HEK293 (cell line): ENCODE results near the gene DIDO1.
A peak's percentile ranks its signal among the peaks of the same experiment; 100 is the strongest.

ENCODE experiments used
- CTCF ChIA-PET: fragments of 350-600 bp; formaldehyde crosslinking; extraction: SDS; loops from one replicate; lab custom pipeline; 2021; ENCODE audit warnings: antibody characterized with exemption; lab: Yijun Ruan, JAX
- POLR2A ChIA-PET: fragments of 300-600 bp; formaldehyde crosslinking; extraction: SDS; loops from one replicate; lab custom pipeline; 2020; ENCODE audit warnings: antibody characterized with exemption, inconsistent platforms; lab: Yijun Ruan, JAX
- H3K27ac ChIP-seq: fragments of 200-500 bp; sonication (Bioruptor generic); 2 replicates; pipeline ENCODE4 v1.5.1; 2014; ENCODE audit warnings: low read depth, low read length, control low read depth, inconsistent platforms; ENCODE audit errors: extremely low read depth
- H3K36me3 ChIP-seq, 2 experiments: fragments of 200-500 bp in 1 of 2; sonication (Bioruptor generic) in 1 of 2; 1 replicate in 1 of 2; 2 replicates in 1 of 2; pipeline ENCODE4 v1.5.1; 2014 to 2017; ENCODE audit warnings: inconsistent platforms in 2 of 2, low read length in 2 of 2; ENCODE audit not compliant: control insufficient read depth in 2 of 2, insufficient read depth in 1 of 2
- H3K4me1 ChIP-seq: fragments of 200-500 bp; sonication (Bioruptor generic); 2 replicates; pipeline ENCODE4 v1.5.1; 2014; ENCODE audit warnings: mild to moderate bottlenecking, low read length, inconsistent platforms; ENCODE audit not compliant: control insufficient read depth, insufficient read depth
- H3K4me3 ChIP-seq: 2 replicates; pipeline ENCODE4 v1.5.1; 2011; ENCODE audit warnings: low read depth, mild to moderate bottlenecking, control low read depth, low read length, moderate library complexity
- H3K9me3 ChIP-seq: fragments of 200-500 bp; sonication (Bioruptor generic); 2 replicates; pipeline ENCODE4 v1.5.1; 2014; ENCODE audit warnings: low read depth, low read length, inconsistent platforms; ENCODE audit not compliant: control insufficient read depth, insufficient read depth
- AEBP2 ChIP-seq: fragments of 450-650 bp; formaldehyde crosslinking; IDR thresholded peaks from 2 replicates; pipeline ENCODE4 v1.5.1; 2016; ENCODE audit warnings: missing biosample characterization, missing genetic modification characterization, borderline replicate concordance
- ATF2 ChIP-seq: fragments of 450-650 bp; formaldehyde crosslinking; IDR thresholded peaks from 2 replicates; pipeline ENCODE4 v1.5.1; 2016; ENCODE audit warnings: missing biosample characterization, missing genetic modification characterization, low read depth
- EGR2 ChIP-seq: fragments of 450-650 bp; formaldehyde crosslinking; IDR thresholded peaks from 2 replicates; pipeline ENCODE4 v1.5.1; 2016; ENCODE audit warnings: low read depth, missing biosample characterization, missing genetic modification characterization
- KLF8 ChIP-seq: fragments of 450-650 bp; formaldehyde crosslinking; IDR thresholded peaks from 2 replicates; pipeline ENCODE4 v1.5.1; 2016; ENCODE audit warnings: missing biosample characterization, missing genetic modification characterization
- KLF9 ChIP-seq: fragments of 450-650 bp; formaldehyde crosslinking; IDR thresholded peaks from 2 replicates; pipeline ENCODE4 v1.5.1; 2016; ENCODE audit warnings: missing biosample characterization, missing genetic modification characterization, low read depth
- SETDB1 ChIP-seq: IDR thresholded peaks from one replicate; pipeline ENCODE4 v1.6.1; 2017; ENCODE audit warnings: mild to moderate bottlenecking, low read length, moderate library complexity, mixed read lengths; ENCODE audit not compliant: insufficient read length
- SP3 ChIP-seq: fragments of 450-650 bp; formaldehyde crosslinking; IDR thresholded peaks from 2 replicates; pipeline ENCODE4 v1.5.1; 2016; ENCODE audit warnings: missing biosample characterization, missing genetic modification characterization
- ZBTB26 ChIP-seq: fragments of 450-650 bp; formaldehyde crosslinking; optimal IDR thresholded peaks from 2 replicates; pipeline ENCODE3; 2016; ENCODE audit warnings: missing biosample characterization, mild to moderate bottlenecking, missing genetic modification characterization
- ZBTB48 ChIP-seq: fragments of 450-650 bp; formaldehyde crosslinking; IDR thresholded peaks from 2 replicates; pipeline ENCODE4 v1.5.1; 2016; ENCODE audit warnings: missing biosample characterization, missing genetic modification characterization
- ZNF121 ChIP-seq: fragments of 450-650 bp; formaldehyde crosslinking; IDR thresholded peaks from 2 replicates; pipeline ENCODE4 v1.5.1; 2016; ENCODE audit warnings: missing biosample characterization, missing genetic modification characterization
- ZNF24 ChIP-seq: fragments of 450-650 bp; formaldehyde crosslinking; IDR thresholded peaks from 2 replicates; pipeline ENCODE4 v1.5.1; 2016; ENCODE audit warnings: missing biosample characterization, missing genetic modification characterization
- ZNF341 ChIP-seq: fragments of 450-650 bp; formaldehyde crosslinking; IDR thresholded peaks from 2 replicates; pipeline ENCODE4; 2016; ENCODE audit warnings: low read depth, missing biosample characterization, missing genetic modification characterization
- ZNF398 ChIP-seq: fragments of 450-650 bp; formaldehyde crosslinking; IDR thresholded peaks from 2 replicates; pipeline ENCODE4 v1.5.1; 2017; ENCODE audit warnings: missing biosample characterization, missing genetic modification characterization
- ZNF518A ChIP-seq: fragments of 450-650 bp; formaldehyde crosslinking; conservative IDR thresholded peaks from 2 replicates; pipeline ENCODE4 v1.5.1; 2016; ENCODE audit warnings: low read depth, missing biosample characterization, missing genetic modification characterization
- ZNF529 ChIP-seq: fragments of 450-650 bp; formaldehyde crosslinking; IDR thresholded peaks from 2 replicates; pipeline ENCODE4 v1.5.1; 2017; ENCODE audit warnings: missing genetic modification characterization, missing biosample characterization; ENCODE audit not compliant: insufficient replicate concordance
- ZNF629 ChIP-seq: fragments of 450-650 bp; formaldehyde crosslinking; IDR thresholded peaks from 2 replicates; pipeline ENCODE4 v1.5.1; 2017; ENCODE audit warnings: missing biosample characterization, missing genetic modification characterization
- ZNF701 ChIP-seq: fragments of 450-650 bp; formaldehyde crosslinking; IDR thresholded peaks from 2 replicates; pipeline ENCODE4 v1.5.1; 2016; ENCODE audit warnings: missing biosample characterization, missing genetic modification characterization
- ZNF830 ChIP-seq: fragments of 450-650 bp; IDR thresholded peaks from 2 replicates; pipeline ENCODE4 v1.5.0; 2018; ENCODE audit warnings: missing biosample characterization, missing genetic modification characterization, low read depth, mild to moderate bottlenecking, moderate library complexity
- ZSCAN4 ChIP-seq: fragments of 450-650 bp; formaldehyde crosslinking; IDR thresholded peaks from 2 replicates; pipeline ENCODE4 v1.5.1; 2017; ENCODE audit warnings: missing biosample characterization, missing genetic modification characterization

The DIDO1 gene

GRCh38 chr20:62834967-62835730 is 91.2 kb downstream of the DIDO1 start:
- POLR2A ChIA-PET, result no interaction called here

GRCh38 chr20:62832951-62833391 is 93.3 kb downstream of the DIDO1 start:
- POLR2A ChIA-PET, result no interaction called here
- CTCF ChIA-PET, result interaction anchor here (2.4 kb wide), 1 partner anchor 10 kb away, joined by 11 read pairs; no protein-coding TSS in a partner anchor
- Histone ChIP-seq H3K36me3 (peaks cover 0 to 17% of the 10 kb centered on the region in 2 experiments; a peak in 1 of 3 replicates), H3K27ac (no peak overlapping the region), H3K4me3 (no peak overlapping the region), H3K4me1 (peaks cover 3% of the 10 kb centered on the region; the same call in 1 of the 2 replicates), H3K9me3 (no peaks in the 10 kb centered on the region)
- TF ChIP-seq AEBP2 (tag by site-specific recombination), result no peak
- no peak for TF ChIP-seq ZSCAN4
- peak; percentile 7; the same call in 1 of the 2 replicates for TF ChIP-seq ZNF629 (tag by site-specific recombination)
- TF ChIP-seq ZNF701 (tag by site-specific recombination), result no peak
- TF ChIP-seq ZNF398 (tag by site-specific recombination), result no peak
- no peak for TF ChIP-seq KLF8 (tag by site-specific recombination)
- TF ChIP-seq ZBTB26 (tag by site-specific recombination), result peak; percentile 18
- TF ChIP-seq ATF2 (tag by site-specific recombination), result 0 out of 2 replicates have a peak, but pooled peaks have one; percentile 9
- TF ChIP-seq SP3 (tag by site-specific recombination), result 0 out of 2 replicates have a peak, but pooled peaks have one; percentile 1
- TF ChIP-seq ZNF341, result no peak; the same call in 1 of the 2 replicates

More at GRCh38 chr20:62834967-62835730, 91.2 kb downstream of the DIDO1 start:
- CTCF ChIA-PET, result interaction anchor here (0.6 to 1.0 kb wide), 6 partner anchors 9 to 400 kb away, joined by 3 to 4 read pairs (median 3); no protein-coding TSS in a partner anchor
- no peak overlapping the region for H3K27ac ChIP-seq
- H3K4me3 ChIP-seq, result no peak overlapping the region
- TF ChIP-seq ZBTB48 (tag by site-specific recombination) (no peak), ZNF830 (tag by site-specific recombination) (no peak), ZNF518A (tag by site-specific recombination) (no peak), ZNF24 (no peak), EGR2 (tag by site-specific recombination) (no peak), ZNF121 (tag by site-specific recombination) (no peak), KLF9 (tag by site-specific recombination) (no peak), SETDB1 (no peak), ZNF529 (no peak)
- peaks cover 0 to 33% of the 10 kb centered on the region in 2 experiments; a peak in 1 of 3 replicates for H3K36me3 ChIP-seq
- H3K9me3 ChIP-seq, result no peaks in the 10 kb centered on the region
- peaks cover 3% of the 10 kb centered on the region; the same call in 1 of the 2 replicates for H3K4me1 ChIP-seq
